GM23338 (cell line): ENCODE measurements around the gene MCAT.

Experiments
- EZH2 ChIP-seq: fragments of 200-600 bp; sonication (generic); IDR thresholded peaks from one replicate; pipeline ENCODE4 v1.8.0; 2017; ENCODE audit warnings: antibody characterized with exemption, mild to moderate bottlenecking, low read depth; ENCODE audit not compliant: unreplicated experiment
- EZH2phosphoT487 ChIP-seq: fragments of 200-600 bp; sonication (generic); IDR thresholded peaks from one replicate; pipeline ENCODE4 v1.8.1; 2018; ENCODE audit warnings: antibody characterized with exemption; ENCODE audit not compliant: unreplicated experiment
- POLR2AphosphoS5 ChIP-seq: IDR thresholded peaks from 2 replicates; pipeline ENCODE4 v1.6.1; 2016; ENCODE audit warnings: antibody characterized with exemption, low read depth
- ZNF331 ChIP-seq: fragments of 250-450 bp; sonication (Bioruptor Pico); IDR thresholded peaks from 2 replicates; pipeline ENCODE4 v1.5.0; 2020; ENCODE audit warnings: low read depth, mild to moderate bottlenecking, moderate library complexity
- TF ChIP-seq, protein P1 (sequence below), 2 experiments: fragments of 200-600 bp in 1 of 2; sonication (generic) in 1 of 2; conservative IDR thresholded peaks; 2 replicates each; pipeline versions ENCODE4 v1.5.1 to v1.6.1; 2016 to 2017; ENCODE audit warnings: antibody characterized with exemption in 2 of 2, low read depth in 2 of 2, mild to moderate bottlenecking in 2 of 2, moderate library complexity in 1 of 2
- TF ChIP-seq, protein P2 (sequence below): IDR thresholded peaks from one replicate; pipeline ENCODE4 v1.6.1; 2018; ENCODE audit warnings: antibody characterized with exemption; ENCODE audit not compliant: unreplicated experiment

DNA sequence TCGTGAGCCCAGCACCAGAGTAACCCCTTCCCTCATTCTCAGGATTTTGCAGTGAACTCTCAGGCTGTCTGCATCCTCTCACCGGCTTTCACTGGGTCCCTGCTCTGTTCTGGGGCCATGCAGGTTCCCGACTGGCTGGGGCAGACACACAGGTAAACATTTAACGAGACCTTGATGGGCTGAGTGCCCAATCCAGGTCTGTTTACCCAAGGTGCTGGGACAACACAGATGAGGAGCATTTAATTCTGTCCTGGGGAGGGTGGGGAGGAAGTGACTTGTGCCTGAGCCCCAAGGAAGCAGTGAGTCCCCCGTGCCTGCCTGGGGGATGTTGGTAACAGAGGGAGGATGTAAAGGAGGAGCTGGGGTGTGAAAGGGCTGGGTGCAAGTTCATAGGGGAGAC is 28.2 kb downstream of the MCAT start:
- TF ChIP-seq, protein P1, sequence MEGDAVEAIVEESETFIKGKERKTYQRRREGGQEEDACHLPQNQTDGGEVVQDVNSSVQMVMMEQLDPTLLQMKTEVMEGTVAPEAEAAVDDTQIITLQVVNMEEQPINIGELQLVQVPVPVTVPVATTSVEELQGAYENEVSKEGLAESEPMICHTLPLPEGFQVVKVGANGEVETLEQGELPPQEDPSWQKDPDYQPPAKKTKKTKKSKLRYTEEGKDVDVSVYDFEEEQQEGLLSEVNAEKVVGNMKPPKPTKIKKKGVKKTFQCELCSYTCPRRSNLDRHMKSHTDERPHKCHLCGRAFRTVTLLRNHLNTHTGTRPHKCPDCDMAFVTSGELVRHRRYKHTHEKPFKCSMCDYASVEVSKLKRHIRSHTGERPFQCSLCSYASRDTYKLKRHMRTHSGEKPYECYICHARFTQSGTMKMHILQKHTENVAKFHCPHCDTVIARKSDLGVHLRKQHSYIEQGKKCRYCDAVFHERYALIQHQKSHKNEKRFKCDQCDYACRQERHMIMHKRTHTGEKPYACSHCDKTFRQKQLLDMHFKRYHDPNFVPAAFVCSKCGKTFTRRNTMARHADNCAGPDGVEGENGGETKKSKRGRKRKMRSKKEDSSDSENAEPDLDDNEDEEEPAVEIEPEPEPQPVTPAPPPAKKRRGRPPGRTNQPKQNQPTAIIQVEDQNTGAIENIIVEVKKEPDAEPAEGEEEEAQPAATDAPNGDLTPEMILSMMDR (conservative IDR thresholded peaks at IDR 0.05; ENCODE audit: low read depth in 2 of 2): no peak
- TF ChIP-seq EZH2 (no peak), EZH2phosphoT487 (no peak), ZNF331 (CRISPR knock-in tag) (no peak), POLR2AphosphoS5 (no peak)
- TF ChIP-seq, protein P2, sequence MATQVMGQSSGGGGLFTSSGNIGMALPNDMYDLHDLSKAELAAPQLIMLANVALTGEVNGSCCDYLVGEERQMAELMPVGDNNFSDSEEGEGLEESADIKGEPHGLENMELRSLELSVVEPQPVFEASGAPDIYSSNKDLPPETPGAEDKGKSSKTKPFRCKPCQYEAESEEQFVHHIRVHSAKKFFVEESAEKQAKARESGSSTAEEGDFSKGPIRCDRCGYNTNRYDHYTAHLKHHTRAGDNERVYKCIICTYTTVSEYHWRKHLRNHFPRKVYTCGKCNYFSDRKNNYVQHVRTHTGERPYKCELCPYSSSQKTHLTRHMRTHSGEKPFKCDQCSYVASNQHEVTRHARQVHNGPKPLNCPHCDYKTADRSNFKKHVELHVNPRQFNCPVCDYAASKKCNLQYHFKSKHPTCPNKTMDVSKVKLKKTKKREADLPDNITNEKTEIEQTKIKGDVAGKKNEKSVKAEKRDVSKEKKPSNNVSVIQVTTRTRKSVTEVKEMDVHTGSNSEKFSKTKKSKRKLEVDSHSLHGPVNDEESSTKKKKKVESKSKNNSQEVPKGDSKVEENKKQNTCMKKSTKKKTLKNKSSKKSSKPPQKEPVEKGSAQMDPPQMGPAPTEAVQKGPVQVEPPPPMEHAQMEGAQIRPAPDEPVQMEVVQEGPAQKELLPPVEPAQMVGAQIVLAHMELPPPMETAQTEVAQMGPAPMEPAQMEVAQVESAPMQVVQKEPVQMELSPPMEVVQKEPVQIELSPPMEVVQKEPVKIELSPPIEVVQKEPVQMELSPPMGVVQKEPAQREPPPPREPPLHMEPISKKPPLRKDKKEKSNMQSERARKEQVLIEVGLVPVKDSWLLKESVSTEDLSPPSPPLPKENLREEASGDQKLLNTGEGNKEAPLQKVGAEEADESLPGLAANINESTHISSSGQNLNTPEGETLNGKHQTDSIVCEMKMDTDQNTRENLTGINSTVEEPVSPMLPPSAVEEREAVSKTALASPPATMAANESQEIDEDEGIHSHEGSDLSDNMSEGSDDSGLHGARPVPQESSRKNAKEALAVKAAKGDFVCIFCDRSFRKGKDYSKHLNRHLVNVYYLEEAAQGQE: no peak
